ENCODE measurements around the gene GHSR. TPM values are rescaled to one million over a fixed set of nuclear protein-coding genes. Genes with fewer than 3 reads are reported as not detected.
A peak's percentile ranks its signal among the peaks of the same experiment; 100 is the strongest.

The GHSR gene
- total RNA-seq, 1 experiment from 2014 or later = not detected

DNA sequence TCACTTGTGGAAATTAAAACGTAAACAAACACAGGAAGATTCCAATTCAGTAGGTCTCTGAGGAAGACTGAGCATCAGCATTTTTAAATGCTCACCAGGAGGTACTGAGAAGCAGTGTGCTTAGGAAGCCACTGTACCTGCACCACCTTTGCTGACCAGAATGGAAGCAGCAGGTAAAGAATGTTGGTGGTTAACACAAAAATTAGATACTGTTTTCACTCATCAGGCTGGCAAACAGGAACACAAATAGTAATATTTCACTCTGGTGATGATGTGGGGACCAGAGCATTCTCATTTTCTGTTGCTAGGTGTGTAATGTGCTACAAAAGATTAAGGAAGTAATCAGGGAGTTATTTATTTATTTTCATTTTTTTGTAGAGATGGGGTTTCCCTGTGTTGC lies 29.9 kb upstream of the GHSR start:
- Mint-ChIP-seq H3K9me3 (ENCODE audit: unreplicated experiment) (no peaks in the 10 kb centered on the region), H3K27me3 (ENCODE audit: insufficient read depth, unreplicated experiment) (peaks cover 3% of the 10 kb centered on the region), H3K36me3 (ENCODE audit: insufficient read depth, unreplicated experiment) (no peaks in the 10 kb centered on the region), H3K4me3 (ENCODE audit: unreplicated experiment) (no peak overlapping the region), H3K27ac (ENCODE audit: unreplicated experiment) (no peak overlapping the region), H3K4me1 (ENCODE audit: low read depth, unreplicated experiment) (no peaks in the 10 kb centered on the region)
- TF ChIP-seq CTCF (IDR thresholded peaks at IDR 0.05; ENCODE audit: insufficient read depth in 1 of 2, low read depth in 1 of 2, low read length in 1 of 2, severe bottlenecking in 1 of 2, unreplicated experiment in 1 of 2) = no peak
- intact Hi-C loops (cut with micrococcal nuclease; ENCODE audit: unreplicated experiment) = no loop called here
- no TSS peak for BruUV-seq (replicated peaks)
- no peaks in the 10 kb centered on the region for H3K27me3 ChIP-seq (replicated peaks; ENCODE audit: control insufficient read depth, insufficient read depth, low read length)
- no peaks in the 10 kb centered on the region for H3K36me3 ChIP-seq (ENCODE audit: control insufficient read depth, insufficient read depth, low read length)
- H3K4me3 ChIP-seq (ENCODE audit: low read depth, low read length) = no peak overlapping the region
- H3K4me1 ChIP-seq = no peaks in the 10 kb centered on the region
- DNase-seq = no peak
- H3K9me3 ChIP-seq = peaks cover 5% of the 10 kb centered on the region; the same call in 1 of the 2 replicates
- POLR2A ChIA-PET = no interaction called here
- CTCF ChIA-PET = interaction anchor here (1.3 to 2.4 kb wide), 3 partner anchors 13 to 119 kb away, joined by 3 to 11 read pairs (median 9); no protein-coding TSS in a partner anchor

- H3K4me1 ChIP-seq = no peaks in the 10 kb centered on the region
- intact Hi-C loops (cut with micrococcal nuclease; ENCODE audit: unreplicated experiment) = no loop called here
- Mint-ChIP-seq H3K36me3 (ENCODE audit: insufficient read depth, unreplicated experiment) (no peaks in the 10 kb centered on the region), H3K4me3 (ENCODE audit: unreplicated experiment) (peak overlapping the region; percentile 86), H3K9me3 (ENCODE audit: unreplicated experiment) (peaks cover 9% of the 10 kb centered on the region), H3K27ac (ENCODE audit: unreplicated experiment) (no peak overlapping the region), H3K27me3 (ENCODE audit: insufficient read depth, unreplicated experiment) (peaks cover 3% of the 10 kb centered on the region), H3K4me1 (ENCODE audit: low read depth, unreplicated experiment) (no peaks in the 10 kb centered on the region)
- CTCF ChIA-PET = interaction anchor here (0.7 to 2.4 kb wide), 5 partner anchors 11 to 831 kb away, joined by 4 to 11 read pairs (median 9); no protein-coding TSS in a partner anchor
- no peak for DNase-seq
- no peak for TF ChIP-seq CTCF (IDR thresholded peaks at IDR 0.05; ENCODE audit: insufficient read depth in 1 of 2, low read depth in 1 of 2, low read length in 1 of 2, severe bottlenecking in 1 of 2, unreplicated experiment in 1 of 2)
- no peaks in the 10 kb centered on the region for H3K27me3 ChIP-seq (replicated peaks; ENCODE audit: control insufficient read depth, insufficient read depth, low read length)
- H3K9me3 ChIP-seq = no peaks in the 10 kb centered on the region
- H3K4me3 ChIP-seq (ENCODE audit: low read depth, low read length) = no peak overlapping the region
- BruUV-seq (replicated peaks) = no TSS peak
- POLR2A ChIA-PET = interaction anchor here (0.6 kb wide), 1 partner anchor 274 kb away, joined by 3 read pairs; the partner anchor contains the start of gene ECT2
- H3K36me3 ChIP-seq (ENCODE audit: control insufficient read depth, insufficient read depth, low read length) = no peaks in the 10 kb centered on the region
These were observed 28.1 kb upstream of the GHSR start for GRCh38 chr3:172476347-172476746.

DNA sequence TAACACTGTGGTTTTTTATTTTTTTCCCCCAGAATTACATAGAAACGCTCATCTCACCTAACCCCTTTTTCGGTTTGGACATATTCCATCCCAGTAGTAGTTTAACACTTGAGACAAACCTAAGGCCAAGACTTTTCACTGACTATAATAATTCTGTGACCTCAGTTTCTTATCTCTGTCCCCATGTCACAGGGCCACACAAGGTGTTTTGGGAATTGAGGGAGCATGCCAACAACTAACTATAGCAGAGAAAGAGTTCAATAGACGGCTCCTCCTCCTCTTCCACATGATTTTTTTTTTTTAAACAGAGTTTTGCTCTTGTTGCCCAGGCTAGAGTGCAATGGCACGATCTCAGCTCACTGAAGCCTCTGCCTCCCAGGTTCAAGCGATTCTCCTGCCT lies 27.4 kb upstream of the GHSR start:
- BruUV-seq (replicated peaks) = no TSS peak
- H3K27ac Mint-ChIP-seq (ENCODE audit: unreplicated experiment) = no peak overlapping the region
- H3K4me1 Mint-ChIP-seq (ENCODE audit: low read depth, unreplicated experiment) = no peaks in the 10 kb centered on the region
- no peaks in the 10 kb centered on the region for H3K9me3 ChIP-seq
- TF ChIP-seq CTCF (IDR thresholded peaks at IDR 0.05; ENCODE audit: insufficient read depth in 1 of 2, low read depth in 1 of 2, low read length in 1 of 2, severe bottlenecking in 1 of 2, unreplicated experiment in 1 of 2) = no peak
- no peak overlapping the region for H3K4me3 Mint-ChIP-seq (ENCODE audit: unreplicated experiment)
- H3K27me3 Mint-ChIP-seq (ENCODE audit: insufficient read depth, unreplicated experiment) = peaks cover 3% of the 10 kb centered on the region
- intact Hi-C loops (cut with micrococcal nuclease; ENCODE audit: unreplicated experiment) = no loop called here
- no peaks in the 10 kb centered on the region for H3K4me1 ChIP-seq
- H3K4me3 ChIP-seq (ENCODE audit: low read depth, low read length) = no peak overlapping the region
- ChIA-PET CTCF (no interaction called here), POLR2A (no interaction called here)
- no peaks in the 10 kb centered on the region for H3K36me3 ChIP-seq (ENCODE audit: control insufficient read depth, insufficient read depth, low read length)
- H3K36me3 Mint-ChIP-seq (ENCODE audit: insufficient read depth, unreplicated experiment) = no peaks in the 10 kb centered on the region
- peaks cover 10% of the 10 kb centered on the region for H3K9me3 Mint-ChIP-seq (ENCODE audit: unreplicated experiment)
- DNase-seq = no peak
- H3K27me3 ChIP-seq (replicated peaks; ENCODE audit: control insufficient read depth, insufficient read depth, low read length) = no peaks in the 10 kb centered on the region
